Fibroblast of skin of left biceps (primary cell): ENCODE measurements around the gene DNAJC2.
"Not testable (repeated sequence)": the region's sequence is repeated elsewhere in the genome, so short reads cannot be mapped to it uniquely, and the experiment has no call there.

Source experiments
- DNase-seq, 2 experiments: peaks; one replicate each; pipeline ENCODE4 v3.0.0-alpha.2; 2013; ENCODE audit warnings: low read depth in 2 of 2

The DNAJC2 gene

GRCh38 chr7:103343332-103343731 is 1.2 kb downstream of the DNAJC2 start:
- DNase-seq, result no peak

DNA sequence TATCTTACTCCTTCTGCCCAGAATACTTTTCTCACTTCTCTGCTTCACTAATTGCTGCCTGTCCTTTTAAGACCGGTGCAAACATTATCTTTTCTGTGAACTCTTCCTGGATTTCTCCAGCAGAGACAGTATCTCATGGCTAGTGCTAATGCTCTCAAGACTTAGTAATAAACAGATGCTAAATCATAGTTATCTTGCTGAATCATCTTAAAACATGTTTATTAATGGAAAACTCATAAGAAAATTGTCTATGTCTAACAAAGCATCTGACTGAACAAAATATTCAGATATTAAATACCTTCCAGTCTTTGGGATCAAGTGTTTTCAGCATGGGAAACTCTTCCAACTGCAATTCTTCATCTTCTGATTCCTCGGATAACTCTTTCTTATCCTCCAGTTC is 3.1 kb downstream of the DNAJC2 start:
- no peak for DNase-seq

DNA sequence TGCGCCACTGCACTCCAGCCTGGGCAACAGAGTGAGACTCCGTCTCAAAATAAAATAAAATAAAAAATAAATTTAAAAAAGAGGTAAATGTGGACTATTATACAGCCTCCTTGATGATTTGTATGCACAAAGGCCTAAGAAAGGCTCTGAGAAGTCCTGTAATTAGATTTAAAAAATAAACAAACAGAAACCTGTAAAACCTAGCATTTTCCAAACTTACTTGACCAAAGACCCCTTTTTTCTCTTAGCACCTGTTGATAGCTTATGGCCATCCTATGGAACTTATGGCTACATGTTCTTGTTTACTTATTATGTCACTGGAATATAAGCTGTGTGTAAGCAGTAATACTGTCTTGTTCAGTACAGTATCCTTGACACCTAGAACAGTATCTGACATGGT is 5.7 kb downstream of the DNAJC2 start:
- DNase-seq, result no peak

DNA sequence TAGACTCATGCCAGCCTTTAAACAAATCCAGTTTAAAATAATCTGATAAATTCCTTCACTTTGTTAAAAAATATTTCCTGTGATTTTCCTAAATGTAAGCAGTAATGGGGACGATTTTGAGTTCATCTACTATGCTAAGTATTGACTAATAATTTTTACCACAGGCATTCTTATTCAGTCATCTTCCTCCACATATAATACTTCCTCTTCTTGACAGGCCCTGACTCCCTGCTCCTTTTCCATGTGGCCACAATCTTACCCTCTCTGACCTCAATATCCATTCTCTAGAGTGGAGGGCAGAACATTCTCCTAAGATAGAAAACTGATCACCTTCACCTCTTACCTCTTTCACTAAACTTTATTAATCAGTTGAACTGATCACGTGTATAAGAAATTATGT is 7.8 kb downstream of the DNAJC2 start:
- no peak for DNase-seq

GRCh38 chr7:103325744-103326143 is 18.8 kb downstream of the DNAJC2 start:
- no peak for DNase-seq

DNA sequence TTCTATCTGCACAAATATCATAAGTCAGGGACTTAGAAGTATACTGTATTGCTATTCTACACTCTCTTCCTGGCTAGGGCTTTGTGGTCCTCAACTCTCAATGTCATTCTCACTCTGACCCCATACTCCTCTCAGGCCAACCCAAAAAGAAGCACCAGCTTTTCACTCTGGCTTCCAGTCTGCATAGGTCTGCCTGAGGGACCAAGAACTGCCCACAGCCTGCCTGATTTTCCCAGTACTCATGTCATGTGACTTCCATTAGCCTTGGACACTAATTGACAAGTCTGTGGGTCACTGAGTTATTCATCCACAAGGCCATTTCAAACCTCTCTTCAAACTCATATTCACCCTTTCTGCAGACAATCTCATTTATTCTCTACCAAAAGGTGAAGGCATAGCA is 27.6 kb downstream of the DNAJC2 start:
- DNase-seq, result no peak

DNA sequence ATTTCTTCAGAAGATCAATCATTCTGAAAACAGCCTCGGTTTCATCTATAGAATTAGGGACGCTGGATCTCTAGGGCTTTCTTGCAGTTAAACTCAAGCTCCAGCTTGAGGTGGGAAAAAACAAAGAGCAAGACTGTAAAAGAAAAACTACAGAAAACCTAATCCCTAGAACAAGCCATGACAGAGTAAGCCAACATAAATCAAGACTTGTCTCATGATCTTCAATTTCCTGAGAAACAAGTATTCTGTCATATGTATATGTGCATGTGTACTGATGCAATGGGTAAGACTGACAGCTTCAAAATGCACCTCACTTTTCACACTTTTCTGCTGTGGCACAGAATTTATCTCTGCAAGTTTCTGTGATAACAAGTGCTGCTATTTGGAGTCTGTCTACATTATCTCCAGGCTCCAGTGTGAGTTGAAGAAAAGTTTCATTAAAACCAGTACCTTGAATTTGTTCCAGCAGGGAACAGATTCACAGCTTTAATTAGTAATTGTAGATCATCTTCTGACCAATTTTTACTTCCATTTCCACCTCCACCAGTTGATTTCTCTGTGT is 28.1 kb downstream of the DNAJC2 start:
- no peak for DNase-seq

- no peak for DNase-seq
Measured at GRCh38 chr7:103314852-103315251, 29.7 kb downstream of the DNAJC2 start.

GRCh38 chr7:103307503-103308231 is 36.9 kb downstream of the DNAJC2 start:
- no peak for DNase-seq

GRCh38 chr7:103301441-103301840 is 43.1 kb downstream of the DNAJC2 start:
- no peak for DNase-seq

- no peak for DNase-seq
Measured at GRCh38 chr7:103299660-103300059, 44.9 kb downstream of the DNAJC2 start.

DNA sequence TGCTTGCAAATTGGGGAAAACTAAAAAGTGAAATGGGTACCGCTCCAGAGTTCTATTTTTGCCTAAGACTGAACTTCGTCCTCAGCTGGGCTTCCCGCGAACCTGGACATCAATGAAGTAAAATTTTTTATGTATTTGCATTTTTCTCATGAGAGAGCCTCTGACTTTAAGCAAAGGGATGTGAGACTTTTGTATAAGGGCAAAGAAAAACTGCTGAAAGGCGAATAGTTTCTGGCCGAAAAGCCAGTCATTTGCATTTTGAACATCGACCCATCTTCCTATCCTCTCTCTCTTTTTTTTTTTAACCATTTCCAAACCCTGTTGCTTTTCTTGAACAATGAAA is 46.8 kb downstream of the DNAJC2 start:
- no peak for DNase-seq

DNA sequence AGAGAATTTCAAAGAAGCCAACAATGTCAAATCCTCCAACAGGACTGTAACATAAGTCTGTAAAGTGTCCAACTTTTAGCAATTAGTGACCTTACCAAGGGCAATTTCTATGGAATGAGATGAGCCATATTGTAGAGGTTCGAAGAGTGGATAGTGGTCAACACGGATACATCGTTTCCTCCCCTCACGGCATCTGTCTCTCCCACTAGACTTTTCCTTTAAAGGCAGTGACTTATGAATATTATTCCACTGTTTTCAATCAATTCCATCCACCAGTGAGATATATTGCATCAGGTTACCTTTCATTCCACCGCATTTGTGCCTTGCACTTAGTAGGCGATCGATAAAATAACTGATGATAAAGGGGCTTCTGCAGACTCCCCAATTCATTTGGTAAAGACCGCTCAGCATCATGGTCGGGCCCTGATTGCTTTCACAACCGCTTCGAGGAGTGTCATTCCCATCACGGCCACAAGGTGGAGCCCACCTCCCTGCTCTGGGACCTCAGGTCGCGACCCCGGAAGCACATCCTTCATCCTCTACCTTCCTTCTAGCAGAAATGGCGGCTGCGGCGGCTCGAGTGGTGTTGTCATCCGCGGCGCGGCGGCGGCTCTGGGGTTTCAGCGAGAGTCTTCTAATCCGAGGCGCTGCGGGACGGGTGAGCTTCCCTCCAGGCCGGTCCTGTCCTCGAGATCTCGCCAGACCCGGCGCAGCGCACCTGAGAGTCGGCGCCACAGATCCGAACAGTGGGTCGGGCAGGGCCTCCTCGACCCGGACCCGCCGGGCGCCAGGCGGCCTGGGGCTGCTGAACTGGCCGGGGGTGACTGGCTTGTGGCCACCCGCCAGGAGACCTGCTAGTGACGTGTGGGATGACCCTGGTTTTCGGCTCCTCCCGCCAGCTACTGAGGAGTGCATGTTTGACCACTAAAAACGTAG is 47.4 kb downstream of the DNAJC2 start, which contains the start of gene PMPCB:
Gene PMPCB, plus strand, starts transcription at position 535 of the 936 bp plus-strand sequence. Its CDS starts 25 bp downstream, at position 560.
- peak; percentile 65 to 74 for DNase-seq

DNA sequence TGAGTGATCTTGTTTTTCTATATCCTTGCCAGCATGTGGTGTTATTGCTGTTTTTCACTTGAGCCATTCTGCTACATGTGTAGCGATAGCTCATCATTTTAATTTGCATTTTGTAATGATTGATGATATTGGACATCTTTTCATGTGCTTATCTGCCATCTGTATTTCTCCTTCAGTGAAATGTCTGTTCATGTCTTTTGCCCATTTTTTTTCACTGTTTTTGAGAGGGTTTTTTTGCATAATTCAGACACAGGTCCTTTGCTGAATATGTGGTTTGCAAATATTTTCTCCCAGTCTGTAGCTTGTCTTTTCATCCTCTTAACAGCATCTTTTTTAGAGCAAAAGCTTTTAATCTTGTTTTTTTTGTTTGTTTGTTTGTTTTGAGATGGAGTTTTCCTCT is 51.0 kb downstream of the DNAJC2 start:
- no peak for DNase-seq

DNA sequence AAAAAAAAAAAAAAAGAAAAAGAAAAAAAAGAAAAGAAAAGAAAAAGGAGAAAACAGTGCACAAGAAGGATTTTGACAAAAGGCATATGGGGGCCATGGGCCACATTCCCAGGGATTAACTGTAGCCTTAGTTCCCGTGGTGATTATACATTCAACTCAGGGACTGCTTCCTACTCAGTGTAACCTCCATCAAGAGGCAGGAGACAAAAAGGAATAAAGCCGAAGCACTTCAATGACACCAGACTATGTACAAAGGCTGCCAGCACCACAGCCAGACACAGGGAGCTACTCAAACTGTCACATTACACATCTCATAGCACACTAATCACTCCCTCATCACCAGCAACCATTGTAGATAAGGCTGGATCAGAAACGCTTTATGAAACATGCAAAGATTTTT is 52.4 kb downstream of the DNAJC2 start:
- DNase-seq, result no peak

DNA sequence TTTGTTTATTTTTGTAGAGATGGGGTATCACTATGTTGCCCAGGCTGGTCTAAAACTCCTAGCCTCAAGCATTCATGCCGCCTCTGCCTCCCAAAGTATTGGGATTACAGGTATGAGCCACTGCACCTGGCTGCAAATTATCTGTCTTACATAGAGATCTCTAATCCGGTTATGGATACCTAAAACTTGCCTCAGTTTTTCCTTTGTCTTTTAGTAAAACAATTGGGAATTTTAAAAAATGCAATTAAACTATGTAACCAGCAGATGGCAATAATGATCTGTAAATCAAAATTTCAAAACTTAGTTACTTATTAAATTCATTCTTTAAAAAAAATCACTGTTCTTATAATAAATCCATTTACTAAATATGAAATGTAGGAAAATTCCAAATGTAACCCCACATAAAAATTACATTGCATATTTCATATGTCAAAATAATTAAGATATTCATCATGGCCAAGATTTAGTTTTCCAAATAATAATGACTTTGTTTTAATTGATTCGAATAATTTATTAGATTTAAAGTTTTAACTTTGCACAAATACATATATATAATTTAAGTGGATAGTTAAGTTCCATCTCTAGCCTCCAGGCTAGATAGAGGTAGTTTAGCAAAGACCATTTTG is 61.7 kb downstream of the DNAJC2 start:
- DNase-seq, result not testable (repeated sequence)

- not testable (repeated sequence) for DNase-seq
Measured at GRCh38 chr7:103280803-103281155, 63.8 kb downstream of the DNAJC2 start.

DNA sequence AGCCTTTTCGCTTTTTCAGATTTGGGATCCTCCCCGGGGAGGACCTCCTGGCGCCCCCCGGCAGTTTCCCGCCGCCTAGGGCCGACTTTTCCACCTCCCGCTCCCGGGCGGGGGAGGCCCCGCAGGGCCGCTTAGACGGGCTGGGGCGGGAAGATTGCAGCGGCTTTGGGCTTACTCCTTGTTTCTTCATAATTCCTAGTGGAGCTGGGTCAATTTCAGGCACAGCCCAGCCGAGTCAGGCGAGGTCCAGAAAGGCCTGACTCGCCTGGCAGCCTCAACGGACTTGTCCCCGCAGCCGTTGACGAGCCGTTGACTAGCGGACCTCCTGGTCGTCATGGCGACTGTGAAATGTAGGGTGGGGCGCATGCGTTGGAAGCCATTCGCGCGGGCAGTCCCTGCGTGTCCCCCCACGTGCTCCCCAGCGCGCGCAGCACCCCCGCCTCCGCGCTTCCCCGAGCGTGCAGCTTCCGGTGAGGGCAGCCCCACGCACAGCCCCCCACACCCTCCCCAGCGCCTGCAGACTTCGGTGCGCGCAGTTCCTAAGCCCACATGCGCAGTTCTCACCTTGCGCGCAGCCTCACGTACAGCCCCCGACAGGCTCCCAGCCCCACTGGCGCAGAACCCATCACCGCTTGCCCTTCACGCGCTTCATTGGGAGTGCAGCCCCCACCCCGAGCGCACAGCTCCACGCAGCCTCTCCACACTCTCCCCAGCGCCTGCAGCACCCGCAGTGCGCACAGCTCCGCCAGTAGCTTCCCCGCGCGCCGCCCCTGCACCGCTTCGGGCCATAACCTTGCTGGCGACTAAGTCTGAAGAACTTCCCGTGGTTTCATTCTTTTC is 64.4 kb downstream of the DNAJC2 start:
- peak in 1 of 2 experiments; percentile 14 for DNase-seq

- DNase-seq, result not testable (repeated sequence)
Measured at GRCh38 chr7:103279636-103279962, 65.0 kb downstream of the DNAJC2 start.

GRCh38 chr7:103278195-103278594 is 66.4 kb downstream of the DNAJC2 start:
- not testable (repeated sequence) for DNase-seq

DNA sequence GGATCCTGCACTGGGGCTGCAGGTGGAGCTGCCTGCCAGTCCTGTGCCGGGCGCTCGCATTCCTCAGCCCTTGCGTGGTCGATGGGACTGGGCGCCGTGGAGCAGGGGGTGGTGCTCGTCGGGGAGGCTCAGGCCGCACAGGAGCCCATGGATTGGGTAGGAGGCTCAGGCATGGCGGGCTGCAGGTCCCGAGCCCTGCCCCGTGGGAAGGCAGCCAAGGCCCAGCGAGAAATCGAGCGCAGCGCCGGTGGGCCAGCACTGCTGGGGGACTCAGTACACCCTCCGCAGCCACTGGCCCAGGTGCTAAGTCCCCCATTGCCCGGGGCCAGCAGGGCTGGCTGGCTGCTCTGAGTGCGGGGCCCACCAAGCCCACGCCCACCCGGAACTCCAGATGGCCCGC is 69.7 kb downstream of the DNAJC2 start:
- not testable (repeated sequence) for DNase-seq
